HepG2 (cell line): ENCODE measurements around the gene GPATCH4. TPM values are rescaled to one million over a fixed set of nuclear protein-coding genes. Genes with fewer than 3 reads are reported as not detected.

Experiments
- ATAC-seq: fragments of 200-7000 bp; cut with Tn5 transposase; 3 replicates; pipeline ENCODE4 v1.9.1; 2020; ENCODE audit warnings: mild to moderate bottlenecking, moderate library complexity
- BruUV-seq: library from RNA; stranded (reverse); fragments of 400-500 nt; replicated peaks from 2 replicates; lab custom pipeline; 2021; lab: Mats Ljungman, UMichigan
- CTCF ChIA-PET: fragments of 300-600 bp; formaldehyde crosslinking; extraction: SDS; loops from one replicate; lab custom pipeline; 2021; ENCODE audit warnings: low total read pairs, inconsistent platforms, low intra/inter-chr PET ratio; lab: Yijun Ruan, JAX
- POLR2A ChIA-PET: fragments of 350-600 bp; sonication (Branson Sonifier 250); formaldehyde crosslinking; loops from one replicate; lab custom pipeline; 2020; ENCODE audit warnings: antibody characterized with exemption, inconsistent platforms; lab: Yijun Ruan, JAX
- DNase-seq: peaks from one replicate; pipeline ENCODE4 v3.0.0-alpha.2; 2015; ENCODE audit warnings: low spot score
- FAIRE-seq: peaks from 3 replicates; lab custom pipeline; 2011; peaks lifted over from hg19 to GRCh38; lab: Jason Lieb, UNC
- H2AFZ ChIP-seq: one replicate; pipeline ENCODE4 v1.6.1; 2011; ENCODE audit warnings: low read length, inconsistent platforms
- H3K27ac ChIP-seq: fragments of 300-600 bp; 3 replicates; pipeline ENCODE4 v1.8.0; 2011; ENCODE audit warnings: mixed run types, mild to moderate bottlenecking, mixed read lengths, low read length, inconsistent platforms; ENCODE audit not compliant: insufficient read depth; ENCODE audit errors: extremely low read length
- H3K27me3 ChIP-seq, 2 experiments: fragments of 200-600 bp in 1 of 2; 2 replicates in 1 of 2; 3 replicates in 1 of 2; pipeline versions ENCODE4 v1.6.0 to v1.8.0; 2011; ENCODE audit warnings: low read length in 2 of 2, mild to moderate bottlenecking in 2 of 2, moderate library complexity in 2 of 2, inconsistent platforms in 1 of 2; ENCODE audit not compliant: insufficient read depth in 2 of 2, control insufficient read depth in 1 of 2
- H3K36me3 ChIP-seq, 2 experiments: fragments of 200-600 bp in 1 of 2; replicated peaks in 1 of 2; 2 replicates in 1 of 2; 3 replicates in 1 of 2; pipeline versions ENCODE4 v1.5.1 to v1.8.0; 2011; ENCODE audit warnings: low read length in 2 of 2, inconsistent platforms in 1 of 2; ENCODE audit not compliant: insufficient read depth in 2 of 2, control insufficient read depth in 1 of 2
- H3K4me1 ChIP-seq: 2 replicates; pipeline ENCODE4 v1.5.1; 2012; ENCODE audit warnings: low read length, inconsistent platforms; ENCODE audit not compliant: insufficient read depth
- H3K4me2 ChIP-seq: 2 replicates; pipeline ENCODE4 v1.6.0; 2011; ENCODE audit warnings: low read depth, low read length, inconsistent platforms
- H3K4me3 ChIP-seq, 3 experiments: fragments of 200-600 bp in 1 of 3; sonication (generic), shearing (Covaris generic) in 1 of 3; replicated peaks in 1 of 3; 2 replicates each; pipeline ENCODE4 v1.5.1; 2011 to 2016; ENCODE audit warnings: low read length in 3 of 3, inconsistent platforms in 2 of 3, low read depth in 2 of 3, mild to moderate bottlenecking in 2 of 3, control low read depth in 1 of 3, mixed read lengths in 1 of 3; ENCODE audit not compliant: insufficient read depth in 1 of 3
- H3K79me2 ChIP-seq: one replicate; pipeline ENCODE4 v1.6.1; 2011; ENCODE audit warnings: low read length, inconsistent platforms; ENCODE audit not compliant: insufficient read depth
- H3K9ac ChIP-seq: 2 replicates; pipeline ENCODE4 v1.6.0; 2011; ENCODE audit warnings: mild to moderate bottlenecking, low read depth, low read length, inconsistent platforms; ENCODE audit not compliant: insufficient read depth
- H3K9me3 ChIP-seq: 2 replicates; pipeline ENCODE4 v1.5.1; 2012; ENCODE audit warnings: mild to moderate bottlenecking, low read length
- H4K20me1 ChIP-seq: 2 replicates; pipeline ENCODE4 v1.6.0; 2011; ENCODE audit warnings: inconsistent platforms, mild to moderate bottlenecking, low read length, moderate library complexity; ENCODE audit not compliant: insufficient read depth
- EP300 ChIP-seq, 3 experiments: sonication (generic) in 1 of 3; formaldehyde crosslinking in 1 of 3; IDR thresholded peaks; 2 replicates each; pipeline versions ENCODE4 v1.5.1 to v1.6.1; 2011 to 2020; ENCODE audit warnings: low read depth in 2 of 3, low read length in 2 of 3, borderline replicate concordance in 1 of 3, improper control_type of control experiment in 1 of 3, mild to moderate bottlenecking in 1 of 3, missing genetic modification reagents in 1 of 3, moderate library complexity in 1 of 3
- NFATC3 ChIP-seq: sonication (generic); formaldehyde crosslinking; IDR thresholded peaks from 2 replicates; pipeline ENCODE4 v1.5.1; 2020; ENCODE audit warnings: mild to moderate bottlenecking, missing genetic modification reagents
- whole genome bisulfite sequencing: methylation state at CpG from one replicate; pipeline ENCODE4 v1.1.6; 2017; ENCODE audit warnings: low lambda C conversion rate; 5-methylcytosine and 5-hydroxymethylcytosine counted together
- in situ Hi-C: cut with HindIII; loops from 2 replicates; pipeline ENCODE4 v1.10.0; 2017; ENCODE audit warnings: low pct_unique_long_range_greater_than_20kb; ENCODE audit not compliant: extremely low pct_ligation_motif_present
- intact Hi-C: fragments of 100-400 bp; cut with micrococcal nuclease; formaldehyde crosslinking; loops from one replicate; pipeline ENCODE4 v1.10.0; 2022; ENCODE audit not compliant: unreplicated experiment
- polyA plus RNA-seq, 8 experiments: library from polyadenylated mRNA; depleted of rRNA in 3 of 8; stranded (reverse) in 7 of 8; unstranded in 1 of 8; fragments of >200 nt; fragmentation: Illumina TruSeq in 4 of 8; extraction: Trizol in 4 of 8; gene quantifications; 2 replicates each; pipeline versions ENCODE4 v1.2.1 to v1.2.3, GENCODE V29; 2011 to 2016; ENCODE audit warnings: low read depth in 4 of 8, missing spikeins in 1 of 8, mixed read lengths in 1 of 8; ENCODE audit not compliant: insufficient read depth in 1 of 8
- total RNA-seq, 5 experiments: library from RNA; depleted of rRNA; stranded (reverse); fragments of >200 nt; fragmentation: Illumina TruSeq; extraction: Trizol; gene quantifications; 2 replicates each; pipeline ENCODE4 v1.2.3, GENCODE V29; 2016; ENCODE audit warnings: low read depth in 1 of 5
- TF ChIP-seq, protein P1 (sequence below): IDR thresholded peaks from 2 replicates; pipeline ENCODE4 v1.6.1; 2012; ENCODE audit warnings: low read depth, low read length, improper control_type of control experiment
- TF ChIP-seq, protein P2 (sequence below), 2 experiments: sonication (generic) in 1 of 2; formaldehyde crosslinking in 1 of 2; IDR thresholded peaks; 2 replicates each; pipeline versions ENCODE4 v1.5.1 to v1.6.1; 2011 to 2020; ENCODE audit warnings: borderline replicate concordance in 1 of 2, low read depth in 1 of 2, low read length in 1 of 2, mild to moderate bottlenecking in 1 of 2, missing genetic modification reagents in 1 of 2, moderate library complexity in 1 of 2
- TF ChIP-seq, protein P3 (sequence below): sonication (generic); formaldehyde crosslinking; IDR thresholded peaks from 2 replicates; pipeline ENCODE4 v1.8.1; 2023; ENCODE audit warnings: mild to moderate bottlenecking, missing genetic modification reagents

GPATCH4 gene
- total and polyA plus RNA-seq, 2 of the 13 experiments (the other 11 are each of a cell fraction or from before 2014, with no cell fraction given), result 19.2 to 37.9 TPM

DNA sequence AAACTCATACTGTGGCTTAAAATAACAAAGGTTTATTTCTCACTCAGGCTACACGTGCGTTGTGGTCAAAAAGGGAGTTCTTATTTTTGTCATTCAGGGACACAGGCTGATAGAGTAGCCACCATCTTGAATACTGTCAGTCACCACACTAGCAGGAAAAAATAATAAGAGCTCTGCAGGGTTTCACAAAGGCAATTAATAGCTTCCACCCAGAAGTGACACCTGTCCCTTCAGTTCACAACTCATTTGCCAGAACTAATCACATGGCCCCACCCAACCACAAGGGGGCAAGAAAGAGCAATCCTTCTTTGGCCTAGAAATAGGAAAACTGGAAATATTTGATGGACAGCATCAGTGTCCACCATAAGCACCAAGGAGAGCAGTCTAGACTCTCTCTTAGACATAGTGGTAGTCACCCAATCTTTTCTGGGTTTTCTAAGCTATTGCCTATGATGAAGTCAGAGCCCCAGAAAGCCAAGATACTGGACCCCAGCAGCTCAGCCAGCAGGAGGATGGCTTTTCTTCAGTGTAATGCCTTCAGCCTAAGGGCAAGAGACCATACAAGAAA is 26.1 kb upstream of the GPATCH4 start (continued):
- TF ChIP-seq, protein P1, sequence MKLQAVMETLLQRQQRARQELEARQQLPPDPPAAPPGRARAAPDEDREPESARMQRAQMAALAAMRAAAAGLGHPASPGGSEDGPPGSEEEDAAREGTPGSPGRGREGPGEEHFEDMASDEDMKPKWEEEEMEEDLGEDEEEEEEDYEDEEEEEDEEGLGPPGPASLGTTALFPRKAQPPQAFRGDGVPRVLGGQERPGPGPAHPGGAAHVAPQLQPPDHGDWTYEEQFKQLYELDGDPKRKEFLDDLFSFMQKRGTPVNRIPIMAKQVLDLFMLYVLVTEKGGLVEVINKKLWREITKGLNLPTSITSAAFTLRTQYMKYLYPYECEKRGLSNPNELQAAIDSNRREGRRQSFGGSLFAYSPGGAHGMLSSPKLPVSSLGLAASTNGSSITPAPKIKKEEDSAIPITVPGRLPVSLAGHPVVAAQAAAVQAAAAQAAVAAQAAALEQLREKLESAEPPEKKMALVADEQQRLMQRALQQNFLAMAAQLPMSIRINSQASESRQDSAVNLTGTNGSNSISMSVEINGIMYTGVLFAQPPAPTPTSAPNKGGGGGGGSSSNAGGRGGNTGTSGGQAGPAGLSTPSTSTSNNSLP, result 0 out of 2 replicates have a peak, but pooled peaks have one; percentile 14
- TF ChIP-seq, protein P2, sequence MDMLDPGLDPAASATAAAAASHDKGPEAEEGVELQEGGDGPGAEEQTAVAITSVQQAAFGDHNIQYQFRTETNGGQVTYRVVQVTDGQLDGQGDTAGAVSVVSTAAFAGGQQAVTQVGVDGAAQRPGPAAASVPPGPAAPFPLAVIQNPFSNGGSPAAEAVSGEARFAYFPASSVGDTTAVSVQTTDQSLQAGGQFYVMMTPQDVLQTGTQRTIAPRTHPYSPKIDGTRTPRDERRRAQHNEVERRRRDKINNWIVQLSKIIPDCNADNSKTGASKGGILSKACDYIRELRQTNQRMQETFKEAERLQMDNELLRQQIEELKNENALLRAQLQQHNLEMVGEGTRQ (IDR thresholded peaks at IDR 0.05; ENCODE audit: low read depth, low read length), result no peak
- TF ChIP-seq, protein P2 (CRISPR knock-in tag; IDR thresholded peaks at IDR 0.05; ENCODE audit: borderline replicate concordance), result peak; percentile 22; the same call in 1 of the 2 replicates

DNA sequence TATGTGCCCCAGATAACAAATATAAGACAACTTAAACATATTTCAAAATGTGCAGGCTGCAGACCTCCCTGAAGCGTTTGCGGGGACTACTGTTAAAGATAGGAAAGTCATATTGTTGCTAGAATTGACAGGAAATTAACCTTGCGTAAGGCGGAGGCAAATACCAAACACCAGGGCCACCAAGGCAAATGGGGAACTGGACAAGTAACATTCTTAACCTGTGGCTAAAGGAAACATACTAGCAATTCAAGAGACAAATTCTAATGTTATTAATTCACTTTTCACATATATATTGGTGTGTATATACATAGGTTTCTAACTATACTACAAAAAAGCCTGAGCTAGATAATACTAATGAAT is 24.8 kb upstream of the GPATCH4 start:
- no peak for TF ChIP-seq NFATC3
- TF ChIP-seq, protein P3, sequence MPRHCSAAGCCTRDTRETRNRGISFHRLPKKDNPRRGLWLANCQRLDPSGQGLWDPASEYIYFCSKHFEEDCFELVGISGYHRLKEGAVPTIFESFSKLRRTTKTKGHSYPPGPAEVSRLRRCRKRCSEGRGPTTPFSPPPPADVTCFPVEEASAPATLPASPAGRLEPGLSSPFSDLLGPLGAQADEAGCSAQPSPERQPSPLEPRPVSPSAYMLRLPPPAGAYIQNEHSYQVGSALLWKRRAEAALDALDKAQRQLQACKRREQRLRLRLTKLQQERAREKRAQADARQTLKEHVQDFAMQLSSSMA, result no peak
- TF ChIP-seq EP300 (IDR thresholded peaks at IDR 0.05; ENCODE audit: low read depth in 2 of 2, low read length in 2 of 2), result no peak
- no peak for TF ChIP-seq EP300 (CRISPR knock-in tag; IDR thresholded peaks at IDR 0.05; ENCODE audit: borderline replicate concordance)
- CTCF ChIA-PET, result interaction anchor here (2.2 to 3.0 kb wide), 4 partner anchors 31 to 100 kb away, joined by 9 to 18 read pairs (median 10); partner anchors contain the start of gene NES
- H3K9ac ChIP-seq, result no peak overlapping the region
- no peak for ATAC-seq
- POLR2A ChIA-PET, result no interaction called here
- no peak overlapping the region for H2AFZ ChIP-seq
- BruUV-seq, result no TSS peak
- no peak for DNase-seq
- intact Hi-C loops (loop anchor here (2.0 kb wide), 1 partner anchor 51 kb away; the partner anchor contains the start of gene NES), in situ Hi-C loops (no loop called here)
- peaks cover 34% of the 10 kb centered on the region for H3K4me1 ChIP-seq
- H3K9me3 ChIP-seq, result no peaks in the 10 kb centered on the region
- FAIRE-seq, result no peak
- H4K20me1 ChIP-seq, result no peaks in the 10 kb centered on the region
- WGBS, result 48% methylated on average over 4 of the region's 4 CpGs
- peaks cover 11 to 40% of the 10 kb centered on the region in 2 experiments for H3K27me3 ChIP-seq
- H3K79me2 ChIP-seq, result no peaks in the 10 kb centered on the region
- no peak overlapping the region for H3K4me3 ChIP-seq
- H3K36me3 ChIP-seq, result no peaks in the 10 kb centered on the region
- no peak overlapping the region for H3K27ac ChIP-seq
- H3K4me2 ChIP-seq, result peak overlapping the region; percentile 88
